Mucosa of rectum (tissue), 2 donors: ENCODE results near the gene DUOXA2.

Experiments used
- H3K27ac ChIP-seq, 2 donors: one replicate each; pipeline ENCODE4 v1.7.0; 2013; ENCODE audit warnings: inconsistent platforms in 2 of 2, low read depth in 2 of 2, low read length in 2 of 2
- H3K27me3 ChIP-seq, 2 donors: one replicate each; pipeline ENCODE4 v1.7.0; 2013; ENCODE audit warnings: low read length in 2 of 2; ENCODE audit not compliant: control insufficient read depth in 2 of 2, insufficient read depth in 2 of 2
- H3K36me3 ChIP-seq, 2 donors: one replicate each; pipeline ENCODE4 v1.7.0; 2013; ENCODE audit warnings: low read length in 2 of 2; ENCODE audit not compliant: control insufficient read depth in 2 of 2, insufficient read depth in 2 of 2
- H3K4me1 ChIP-seq, 2 donors: one replicate each; pipeline ENCODE4 v1.7.0; 2013; ENCODE audit warnings: low read length in 2 of 2, mild to moderate bottlenecking in 1 of 2; ENCODE audit not compliant: control insufficient read depth in 2 of 2, insufficient read depth in 2 of 2
- H3K4me3 ChIP-seq, 2 donors: one replicate each; pipeline ENCODE4 v1.7.0; 2013; ENCODE audit warnings: low read length in 2 of 2
- H3K9ac ChIP-seq, 2 donors: one replicate each; pipeline ENCODE4 v1.7.0; 2013; ENCODE audit warnings: low read length in 2 of 2, low read depth in 1 of 2, mild to moderate bottlenecking in 1 of 2
- H3K9me3 ChIP-seq, 2 donors: one replicate each; pipeline ENCODE4 v1.7.0; 2013; ENCODE audit warnings: low read length in 2 of 2; ENCODE audit not compliant: control insufficient read depth in 2 of 2
- donor health status: healthy.
- donor health status: Normal muscosa, but diverticular disease.

The DUOXA2 gene

GRCh38 chr15:45117308-45118130, 3.4 kb downstream of the DUOXA2 start:
- peaks cover 42 to 49% of the 10 kb centered on the region in 2 donors for H3K27me3 ChIP-seq
- H3K36me3 ChIP-seq, result no peaks in the 10 kb centered on the region
- H3K9me3 ChIP-seq, result no peaks in the 10 kb centered on the region
- no peak overlapping the region for H3K9ac ChIP-seq
- peaks cover 15 to 17% of the 10 kb centered on the region in 2 donors for H3K4me1 ChIP-seq
- H3K27ac ChIP-seq, result no peak overlapping the region
- peak overlapping the region in 1 of 2 donors; percentile 26 for H3K4me3 ChIP-seq

- Histone ChIP-seq H3K9me3 (no peaks in the 10 kb centered on the region), H3K27ac (no peak overlapping the region), H3K4me3 (peak overlapping the region in 1 of 2 donors; percentile 26), H3K27me3 (peaks cover 37 to 42% of the 10 kb centered on the region in 2 donors), H3K9ac (no peak overlapping the region), H3K36me3 (no peaks in the 10 kb centered on the region), H3K4me1 (peaks cover 12% of the 10 kb centered on the region in 2 donors)
Observed at GRCh38 chr15:45118131-45118588, 4.0 kb downstream of the DUOXA2 start.

- no peaks in the 10 kb centered on the region for H3K9me3 ChIP-seq
- peaks cover 5 to 8% of the 10 kb centered on the region in 2 donors for H3K4me1 ChIP-seq
- H3K4me3 ChIP-seq, result no peak overlapping the region
- H3K27ac ChIP-seq, result no peak overlapping the region
- peaks cover 29 to 34% of the 10 kb centered on the region in 2 donors for H3K27me3 ChIP-seq
- H3K36me3 ChIP-seq, result no peaks in the 10 kb centered on the region
- H3K9ac ChIP-seq, result no peak overlapping the region
Observed at GRCh38 chr15:45118996-45119395, 4.9 kb downstream of the DUOXA2 start.

GRCh38 chr15:45120081-45120972, 6.2 kb downstream of the DUOXA2 start:
- Histone ChIP-seq H3K9me3 (no peaks in the 10 kb centered on the region), H3K9ac (no peak overlapping the region), H3K27me3 (peaks cover 21 to 23% of the 10 kb centered on the region in 2 donors), H3K4me3 (no peak overlapping the region), H3K36me3 (no peaks in the 10 kb centered on the region), H3K4me1 (peaks cover 0 to 2% of the 10 kb centered on the region in 2 donors), H3K27ac (no peak overlapping the region)

GRCh38 chr15:45121020-45121419, 6.9 kb downstream of the DUOXA2 start:
- Histone ChIP-seq H3K36me3 (no peaks in the 10 kb centered on the region), H3K9me3 (no peaks in the 10 kb centered on the region), H3K27me3 (peaks cover 19 to 20% of the 10 kb centered on the region in 2 donors), H3K4me3 (no peak overlapping the region), H3K9ac (no peak overlapping the region), H3K4me1 (peaks cover 0 to 2% of the 10 kb centered on the region in 2 donors), H3K27ac (no peak overlapping the region)

- Histone ChIP-seq H3K4me1 (peaks cover 0 to 2% of the 10 kb centered on the region in 2 donors), H3K9me3 (no peaks in the 10 kb centered on the region), H3K4me3 (no peak overlapping the region), H3K27ac (no peak overlapping the region), H3K9ac (no peak overlapping the region), H3K36me3 (no peaks in the 10 kb centered on the region), H3K27me3 (peaks cover 18 to 21% of the 10 kb centered on the region in 2 donors)
Observed at GRCh38 chr15:45121706-45122417, 7.7 kb downstream of the DUOXA2 start.

- H3K27ac ChIP-seq, result no peak overlapping the region
- H3K9me3 ChIP-seq, result no peaks in the 10 kb centered on the region
Observed at GRCh38 chr15:45122719-45123118, 8.6 kb downstream of the DUOXA2 start.

GRCh38 chr15:45123397-45123796, 9.3 kb downstream of the DUOXA2 start:
- Histone ChIP-seq H3K27ac (no peak overlapping the region), H3K36me3 (no peaks in the 10 kb centered on the region), H3K4me1 (no peaks in the 10 kb centered on the region), H3K27me3 (peaks cover 22 to 27% of the 10 kb centered on the region in 2 donors), H3K4me3 (no peak overlapping the region), H3K9me3 (no peaks in the 10 kb centered on the region), H3K9ac (no peak overlapping the region)

More at GRCh38 chr15:45122719-45123118, 8.6 kb downstream of the DUOXA2 start:
- peaks cover 15 to 20% of the 10 kb centered on the region in 2 donors for H3K27me3 ChIP-seq
- no peak overlapping the region for H3K4me3 ChIP-seq
- H3K4me1 ChIP-seq, result peaks cover 0 to 1% of the 10 kb centered on the region in 2 donors
- no peak overlapping the region for H3K9ac ChIP-seq
- no peaks in the 10 kb centered on the region for H3K36me3 ChIP-seq

GRCh38 chr15:45126535-45127158, 12.5 kb downstream of the DUOXA2 start:
- peaks cover 36 to 40% of the 10 kb centered on the region in 2 donors for H3K27me3 ChIP-seq

More at GRCh38 chr15:45126535-45127158, 12.5 kb downstream of the DUOXA2 start:
- H3K4me1 ChIP-seq, result peaks cover 3 to 5% of the 10 kb centered on the region in 2 donors
- H3K36me3 ChIP-seq, result no peaks in the 10 kb centered on the region
- H3K27ac ChIP-seq, result no peak overlapping the region
- H3K9me3 ChIP-seq, result no peaks in the 10 kb centered on the region
- H3K4me3 ChIP-seq, result no peak overlapping the region
- H3K9ac ChIP-seq, result no peak overlapping the region
